Measurements from ENCODE around the gene RSAD1. TPM values are rescaled to one million over a fixed set of nuclear protein-coding genes. Genes with fewer than 3 reads are reported as not detected.

RSAD1 gene
- total RNA-seq, 2 donors from 2014 or later: 22.2 to 29.3 TPM

GRCh38 chr17:50508573-50509460 is 30.2 kb downstream of the RSAD1 start:
- Histone ChIP-seq H3K27me3 (no peaks in the 10 kb centered on the region), H3K9me3 (no peaks in the 10 kb centered on the region), H3K4me1 (no peaks in the 10 kb centered on the region), H3K4me3 (peak overlapping the region; percentile 54), H3K9ac (ENCODE audit: low read depth in 2 of 2, low read length in 2 of 2) (peak overlapping the region; percentile 44 to 51), H3K36me3 (no peaks in the 10 kb centered on the region), H3K27ac (peak overlapping the region; percentile 25)
- intact Hi-C loops (cut with DNase I): no loop called here
- no peak for DNase-seq
- TF ChIP-seq, protein P1, sequence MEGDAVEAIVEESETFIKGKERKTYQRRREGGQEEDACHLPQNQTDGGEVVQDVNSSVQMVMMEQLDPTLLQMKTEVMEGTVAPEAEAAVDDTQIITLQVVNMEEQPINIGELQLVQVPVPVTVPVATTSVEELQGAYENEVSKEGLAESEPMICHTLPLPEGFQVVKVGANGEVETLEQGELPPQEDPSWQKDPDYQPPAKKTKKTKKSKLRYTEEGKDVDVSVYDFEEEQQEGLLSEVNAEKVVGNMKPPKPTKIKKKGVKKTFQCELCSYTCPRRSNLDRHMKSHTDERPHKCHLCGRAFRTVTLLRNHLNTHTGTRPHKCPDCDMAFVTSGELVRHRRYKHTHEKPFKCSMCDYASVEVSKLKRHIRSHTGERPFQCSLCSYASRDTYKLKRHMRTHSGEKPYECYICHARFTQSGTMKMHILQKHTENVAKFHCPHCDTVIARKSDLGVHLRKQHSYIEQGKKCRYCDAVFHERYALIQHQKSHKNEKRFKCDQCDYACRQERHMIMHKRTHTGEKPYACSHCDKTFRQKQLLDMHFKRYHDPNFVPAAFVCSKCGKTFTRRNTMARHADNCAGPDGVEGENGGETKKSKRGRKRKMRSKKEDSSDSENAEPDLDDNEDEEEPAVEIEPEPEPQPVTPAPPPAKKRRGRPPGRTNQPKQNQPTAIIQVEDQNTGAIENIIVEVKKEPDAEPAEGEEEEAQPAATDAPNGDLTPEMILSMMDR (IDR thresholded peaks at IDR 0.05): no peak

GRCh38 chr17:50511058-50511457 is 32.4 kb downstream of the RSAD1 start:
- H3K27ac ChIP-seq: no peak overlapping the region
- H3K27me3 ChIP-seq: no peaks in the 10 kb centered on the region
- DNase-seq: no peak
- intact Hi-C loops (cut with DNase I): no loop called here
- no peaks in the 10 kb centered on the region for H3K4me1 ChIP-seq
- TF ChIP-seq, protein P1 (IDR thresholded peaks at IDR 0.05): no peak
- H3K9ac ChIP-seq (ENCODE audit: low read depth in 2 of 2, low read length in 2 of 2): no peak overlapping the region
- no peaks in the 10 kb centered on the region for H3K36me3 ChIP-seq
- no peak overlapping the region for H3K4me3 ChIP-seq
- H3K9me3 ChIP-seq: no peaks in the 10 kb centered on the region

GRCh38 chr17:50513495-50513894 is 34.8 kb downstream of the RSAD1 start:
- no peak overlapping the region for H3K27ac ChIP-seq
- DNase-seq: no peak
- intact Hi-C loops (cut with DNase I): no loop called here
- no peaks in the 10 kb centered on the region for H3K27me3 ChIP-seq
- no peak overlapping the region for H3K9ac ChIP-seq (ENCODE audit: low read depth in 2 of 2, low read length in 2 of 2)
- H3K9me3 ChIP-seq: no peaks in the 10 kb centered on the region
- H3K4me1 ChIP-seq: no peaks in the 10 kb centered on the region
- TF ChIP-seq, protein P1 (IDR thresholded peaks at IDR 0.05): no peak
- no peaks in the 10 kb centered on the region for H3K36me3 ChIP-seq
- H3K4me3 ChIP-seq: no peak overlapping the region

DNA sequence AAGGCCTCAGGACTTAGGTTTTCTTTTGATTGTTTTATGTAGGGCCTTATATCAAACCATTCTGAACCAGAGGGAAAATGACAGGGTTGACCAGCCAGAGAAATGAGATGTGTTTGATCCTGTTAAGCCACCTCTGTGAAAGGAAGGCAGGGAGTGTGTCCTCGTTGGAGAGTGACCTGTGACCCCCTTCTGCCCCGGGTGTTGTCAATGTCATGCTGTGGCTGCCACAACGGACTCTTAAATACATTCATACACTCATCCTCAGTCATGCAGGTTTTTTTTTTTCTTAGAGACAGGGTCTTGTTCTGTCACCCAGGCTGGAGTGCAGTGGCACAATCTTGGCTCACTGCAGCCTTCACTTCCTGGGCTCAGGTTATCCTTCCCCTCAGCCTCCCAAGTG is 35.7 kb downstream of the RSAD1 start:
- Histone ChIP-seq H3K4me3 (no peak overlapping the region), H3K4me1 (no peaks in the 10 kb centered on the region), H3K27ac (no peak overlapping the region), H3K9me3 (no peaks in the 10 kb centered on the region), H3K9ac (ENCODE audit: low read depth in 2 of 2, low read length in 2 of 2) (no peak overlapping the region), H3K27me3 (no peaks in the 10 kb centered on the region), H3K36me3 (no peaks in the 10 kb centered on the region)
- TF ChIP-seq, protein P1 (IDR thresholded peaks at IDR 0.05): no peak
- intact Hi-C loops (cut with DNase I): no loop called here
- no peak for DNase-seq

- intact Hi-C loops (cut with DNase I): no loop called here
- no peak overlapping the region for H3K4me3 ChIP-seq
- TF ChIP-seq, protein P1 (IDR thresholded peaks at IDR 0.05): no peak
- no peaks in the 10 kb centered on the region for H3K36me3 ChIP-seq
- DNase-seq: no peak
- H3K9me3 ChIP-seq: no peaks in the 10 kb centered on the region
- no peaks in the 10 kb centered on the region for H3K27me3 ChIP-seq
- H3K9ac ChIP-seq (ENCODE audit: low read depth in 2 of 2, low read length in 2 of 2): no peak overlapping the region
- H3K4me1 ChIP-seq: no peaks in the 10 kb centered on the region
- H3K27ac ChIP-seq: no peak overlapping the region
These were observed 36.5 kb downstream of the RSAD1 start for GRCh38 chr17:50514936-50515702.
